Kidney (tissue), 14 donors: ENCODE results near the gene PHEX. TPM values are rescaled to one million over a fixed set of nuclear protein-coding genes. Genes with fewer than 3 reads are reported as not detected.
A peak's percentile ranks its signal among the peaks of the same experiment; 100 is the strongest.

Source experiments
- DNase-seq, 5 donors: peaks; one replicate each; pipeline ENCODE4 v3.0.0-alpha.2; 2013 to 2020
- FAIRE-seq: peaks from 2 replicates; lab custom pipeline; 2012; peaks lifted over from hg19 to GRCh38; lab: Jason Lieb, UNC
- H3K27ac ChIP-seq, 2 donors: one replicate each; pipeline ENCODE4 v1.7.0; 2013; ENCODE audit warnings: low read depth in 2 of 2, low read length in 2 of 2, inconsistent platforms in 1 of 2
- H3K27me3 ChIP-seq: one replicate; pipeline ENCODE4 v1.7.1; 2013; ENCODE audit warnings: low read length, inconsistent platforms; ENCODE audit not compliant: control insufficient read depth, insufficient read depth
- H3K36me3 ChIP-seq, 3 donors: one replicate each; pipeline versions ENCODE4 v1.7.0 to v1.7.1; 2013; ENCODE audit warnings: low read length in 3 of 3, control low read depth in 1 of 3, inconsistent platforms in 1 of 3; ENCODE audit not compliant: insufficient read depth in 3 of 3, control insufficient read depth in 2 of 3
- H3K4me1 ChIP-seq, 3 donors: one replicate each; pipeline versions ENCODE4 v1.7.0 to v1.7.1; 2013; ENCODE audit warnings: low read length in 3 of 3, inconsistent platforms in 1 of 3, low read depth in 1 of 3; ENCODE audit not compliant: control insufficient read depth in 2 of 3, insufficient read depth in 2 of 3
- H3K4me3 ChIP-seq, 3 donors: one replicate each; pipeline versions ENCODE4 v1.7.0 to v1.8.1; 2013; ENCODE audit warnings: low read length in 3 of 3, control low read depth in 1 of 3, inconsistent platforms in 1 of 3
- H3K9ac ChIP-seq, 3 donors: one replicate each; pipeline versions ENCODE4 v1.7.0 to v1.7.1; 2013; ENCODE audit warnings: low read length in 3 of 3, control low read depth in 1 of 3, inconsistent platforms in 1 of 3
- H3K9me3 ChIP-seq, 3 donors: one replicate each; pipeline versions ENCODE4 v1.7.0 to v1.7.1; 2013; ENCODE audit warnings: low read length in 3 of 3, control low read depth in 1 of 3, inconsistent platforms in 1 of 3; ENCODE audit not compliant: control insufficient read depth in 2 of 3, insufficient read depth in 1 of 3
- intact Hi-C: fragments of 100-400 bp; cut with DNase I; formaldehyde crosslinking; loops from one replicate; pipeline ENCODE4 v1.11.1; 2022
- polyA plus RNA-seq: library from polyadenylated mRNA; stranded (reverse); fragments of 350-450 nt; fragmentation: Illumina TruSeq; extraction: RNeasy Lipid Tissue Mini Kit (QIAGEN cat#74804); gene quantifications from one replicate; pipeline ENCODE4 v1.2.3, GENCODE V29; 2014; ENCODE audit warnings: low read depth, low replicate concordance; ENCODE audit not compliant: insufficient read depth
- total RNA-seq: library from RNA; stranded (reverse); fragmentation: NEBNext Ultra II Directional; extraction: Animal tissue kit (Norgen Biotek cat#: 25700); gene quantifications from one replicate; pipeline ENCODE4 v1.2.1, GENCODE V29; 2021
- TF ChIP-seq, protein P1 (sequence below): IDR thresholded peaks from 3 replicates; pipeline ENCODE4 v1.5.1; 2012; ENCODE audit warnings: mild to moderate bottlenecking, moderate library complexity, borderline replicate concordance; ENCODE audit not compliant: insufficient read depth; ENCODE audit errors: extremely low read depth
- donor health status: control.
- donor health status: control.
- donor health status: control.
- donor health status: control.
- donor health status: control.
- donor health status: DM: yes; HTN: yes; CAD: no.
- donor health status: Normal renal cell carcinoma (clear cell type).

PHEX gene
- total and polyA plus RNA-seq, 2 donors from 2014 or later, result 0.19 to 0.25 TPM

DNA sequence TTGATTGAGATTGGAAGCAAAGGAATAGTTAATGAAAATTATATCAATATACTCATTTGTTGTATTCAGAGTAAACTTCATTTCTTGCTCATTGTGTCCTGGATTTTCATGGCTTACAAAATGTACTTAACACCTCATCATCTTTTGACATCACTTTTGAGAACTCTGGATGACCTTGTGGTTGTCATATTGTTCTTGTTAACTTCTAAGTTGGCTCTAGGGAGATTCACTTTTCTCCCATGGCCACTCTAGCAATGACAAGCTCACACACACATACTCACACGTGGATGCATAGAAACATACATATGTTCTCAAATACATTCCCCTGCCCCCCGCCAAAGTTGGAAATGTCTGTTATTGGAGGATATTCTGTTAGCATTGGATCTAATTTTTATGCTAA lies 15.3 kb downstream of the PHEX start:
- peak; percentile 70 for FAIRE-seq
- intact Hi-C loops, result no loop called here
- Histone ChIP-seq H3K27ac (no peak overlapping the region), H3K9me3 (no peaks in the 10 kb centered on the region), H3K27me3 (no peaks in the 10 kb centered on the region), H3K4me1 (no peaks in the 10 kb centered on the region), H3K36me3 (no peaks in the 10 kb centered on the region), H3K9ac (no peak overlapping the region), H3K4me3 (no peak overlapping the region)
- DNase-seq, result no peak
- TF ChIP-seq, protein P1, sequence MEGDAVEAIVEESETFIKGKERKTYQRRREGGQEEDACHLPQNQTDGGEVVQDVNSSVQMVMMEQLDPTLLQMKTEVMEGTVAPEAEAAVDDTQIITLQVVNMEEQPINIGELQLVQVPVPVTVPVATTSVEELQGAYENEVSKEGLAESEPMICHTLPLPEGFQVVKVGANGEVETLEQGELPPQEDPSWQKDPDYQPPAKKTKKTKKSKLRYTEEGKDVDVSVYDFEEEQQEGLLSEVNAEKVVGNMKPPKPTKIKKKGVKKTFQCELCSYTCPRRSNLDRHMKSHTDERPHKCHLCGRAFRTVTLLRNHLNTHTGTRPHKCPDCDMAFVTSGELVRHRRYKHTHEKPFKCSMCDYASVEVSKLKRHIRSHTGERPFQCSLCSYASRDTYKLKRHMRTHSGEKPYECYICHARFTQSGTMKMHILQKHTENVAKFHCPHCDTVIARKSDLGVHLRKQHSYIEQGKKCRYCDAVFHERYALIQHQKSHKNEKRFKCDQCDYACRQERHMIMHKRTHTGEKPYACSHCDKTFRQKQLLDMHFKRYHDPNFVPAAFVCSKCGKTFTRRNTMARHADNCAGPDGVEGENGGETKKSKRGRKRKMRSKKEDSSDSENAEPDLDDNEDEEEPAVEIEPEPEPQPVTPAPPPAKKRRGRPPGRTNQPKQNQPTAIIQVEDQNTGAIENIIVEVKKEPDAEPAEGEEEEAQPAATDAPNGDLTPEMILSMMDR, result no peak

DNA sequence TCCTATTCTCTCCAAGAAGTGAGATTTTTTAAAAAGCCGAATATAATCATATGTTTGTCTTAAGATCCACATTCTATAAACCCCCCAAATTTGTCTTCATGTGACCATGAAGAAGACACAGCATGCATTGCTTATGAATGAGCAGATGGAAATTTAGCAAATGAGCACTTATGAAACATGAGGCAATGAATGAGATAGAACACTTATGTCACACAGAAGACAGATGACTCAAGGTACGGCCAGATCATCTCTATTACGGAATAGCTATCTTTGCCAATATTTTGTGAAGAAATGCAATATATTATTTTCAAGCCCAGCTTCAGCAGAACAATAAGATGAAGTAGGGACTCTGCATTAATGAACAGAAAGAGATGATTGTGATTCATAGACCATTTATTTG lies 21.4 kb downstream of the PHEX start:
- H3K4me3 ChIP-seq, result no peak overlapping the region
- H3K27me3 ChIP-seq, result no peaks in the 10 kb centered on the region
- H3K27ac ChIP-seq, result no peak overlapping the region
- H3K9ac ChIP-seq, result no peak overlapping the region
- DNase-seq (no peak), FAIRE-seq (no peak)
- intact Hi-C loops, result no loop called here
- TF ChIP-seq, protein P1, result no peak
- no peaks in the 10 kb centered on the region for H3K4me1 ChIP-seq
- no peaks in the 10 kb centered on the region for H3K9me3 ChIP-seq
- H3K36me3 ChIP-seq, result no peaks in the 10 kb centered on the region

DNA sequence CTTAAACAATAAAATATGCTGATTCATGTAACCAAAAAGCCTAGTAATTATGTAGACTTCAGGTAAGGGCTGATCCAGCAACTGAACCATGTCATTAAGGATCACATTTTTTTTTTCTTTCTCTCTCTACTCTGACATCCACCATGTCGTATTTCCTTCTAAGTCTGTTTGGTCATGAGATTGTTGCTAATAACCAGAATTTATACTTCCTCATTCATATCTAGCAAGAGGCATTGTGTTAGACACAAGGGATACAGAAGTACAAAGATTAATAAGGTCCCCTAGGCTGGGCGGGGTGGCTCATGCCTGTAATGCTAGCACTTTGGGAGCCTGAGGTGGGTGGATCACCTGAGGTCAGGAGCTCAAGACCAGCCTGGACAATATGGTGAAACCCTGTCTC lies 24.1 kb downstream of the PHEX start:
- FAIRE-seq, result no peak
- Histone ChIP-seq H3K36me3 (no peaks in the 10 kb centered on the region), H3K27ac (no peak overlapping the region), H3K4me3 (no peak overlapping the region), H3K9ac (no peak overlapping the region), H3K27me3 (no peaks in the 10 kb centered on the region), H3K4me1 (no peaks in the 10 kb centered on the region), H3K9me3 (no peaks in the 10 kb centered on the region)
- intact Hi-C loops, result no loop called here
- TF ChIP-seq, protein P1, result no peak
- no peak for DNase-seq

DNA sequence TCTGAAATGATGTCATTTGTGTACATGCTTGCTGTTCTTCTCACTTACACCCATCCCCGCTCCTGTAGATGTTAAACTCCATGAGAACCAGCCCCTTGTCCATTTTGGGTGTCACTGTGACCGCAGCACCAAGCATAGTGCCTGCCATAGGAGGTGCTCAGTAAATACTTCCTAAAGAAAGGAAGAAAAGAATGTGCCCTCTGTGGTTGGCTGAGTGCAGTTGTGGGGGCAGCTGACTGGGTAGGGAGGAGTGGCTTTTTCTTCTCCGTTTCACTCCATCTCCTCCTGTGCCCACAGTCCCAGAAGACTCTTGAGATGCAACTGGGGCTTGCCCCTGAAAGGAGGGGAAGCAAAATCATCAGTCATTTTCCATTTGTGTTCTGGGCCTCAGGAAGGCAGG lies 25.5 kb downstream of the PHEX start:
- DNase-seq, result no peak
- Histone ChIP-seq H3K27me3 (no peaks in the 10 kb centered on the region), H3K4me3 (no peak overlapping the region), H3K36me3 (no peaks in the 10 kb centered on the region), H3K9me3 (no peaks in the 10 kb centered on the region), H3K4me1 (no peaks in the 10 kb centered on the region), H3K9ac (no peak overlapping the region), H3K27ac (no peak overlapping the region)
- no peak for FAIRE-seq
- TF ChIP-seq, protein P1, result no peak
- intact Hi-C loops, result no loop called here
